Measurements from ENCODE around the gene CTAGE15.
"Not testable (repeated sequence)": the region's sequence is repeated elsewhere in the genome, so short reads cannot be mapped to it uniquely, and the experiment has no call there.

- not testable (repeated sequence) for TF ChIP-seq CTCF, POLR2A (IDR thresholded peaks at IDR 0.05)
Observed at GRCh38 chr7:143588183-143588582, 16.6 kb downstream of the CTAGE15 start.
